ENCODE results near the gene CLPSL1. TPM values are rescaled to one million over a fixed set of nuclear protein-coding genes. Genes with fewer than 3 reads are reported as not detected.

Gene CLPSL1
- total RNA-seq, 1 experiment from 2014 or later, result not detected

DNA sequence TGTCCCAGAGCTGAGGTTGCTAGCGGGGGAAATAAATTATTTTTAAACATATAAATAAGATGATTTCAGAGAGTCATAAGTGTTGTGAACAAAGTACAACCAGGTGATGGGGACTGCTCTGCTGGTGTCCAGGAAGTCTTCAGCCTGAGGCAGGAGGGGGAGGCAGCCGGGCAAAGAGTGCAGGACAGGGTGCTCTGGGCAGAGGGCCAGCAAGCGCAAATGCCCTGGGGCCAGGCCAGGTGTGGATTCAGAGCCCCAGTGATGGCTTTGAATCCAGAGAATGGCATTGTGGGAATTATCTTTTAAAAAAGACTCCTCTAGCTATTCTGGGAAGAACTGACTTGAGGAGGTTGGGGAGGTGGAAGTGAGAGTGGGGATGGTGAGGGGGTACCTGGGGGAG, 1.6 kb downstream of the CLPSL1 start:
- DNase-seq (ENCODE audit: low read depth, low spot score), result no peak
- POLR2A ChIA-PET, result no interaction called here
- intact Hi-C loops (cut with micrococcal nuclease; ENCODE audit: unreplicated experiment), result no loop called here
- no peaks in the 10 kb centered on the region for H3K36me3 ChIP-seq (ENCODE audit: control insufficient read depth, insufficient read depth, low read length)
- H3K9me3 ChIP-seq (ENCODE audit: control insufficient read depth, insufficient read depth, low read depth, low read length), result no peaks in the 10 kb centered on the region
- H3K4me3 ChIP-seq (ENCODE audit: low read depth in 2 of 2, low read length in 2 of 2), result no peak overlapping the region
- H3K27me3 ChIP-seq (ENCODE audit: control insufficient read depth, insufficient read depth, low read length), result no peaks in the 10 kb centered on the region; the same call in 1 of the 2 replicates
- BruUV-seq (replicated peaks), result no TSS peak
- CTCF ChIA-PET, result no interaction called here
- in situ Hi-C loops (cut with HindIII; ENCODE audit: low pct_unique_long_range_greater_than_20kb, low sequenced_read_pairs), result no loop called here
- ATAC-seq, result no peak
- H3K27ac ChIP-seq (ENCODE audit: low read length), result no peak overlapping the region
- TF ChIP-seq SIN3A (IDR thresholded peaks at IDR 0.05; ENCODE audit: borderline replicate concordance, insufficient read depth, low read depth, low read length) (no peak), TCF7L2 (IDR thresholded peaks at IDR 0.05; ENCODE audit: low read depth, low read length) (no peak), POLR2AphosphoS5 (IDR thresholded peaks at IDR 0.05; ENCODE audit: low read depth, low read length) (no peak)
- TF ChIP-seq, protein P1, sequence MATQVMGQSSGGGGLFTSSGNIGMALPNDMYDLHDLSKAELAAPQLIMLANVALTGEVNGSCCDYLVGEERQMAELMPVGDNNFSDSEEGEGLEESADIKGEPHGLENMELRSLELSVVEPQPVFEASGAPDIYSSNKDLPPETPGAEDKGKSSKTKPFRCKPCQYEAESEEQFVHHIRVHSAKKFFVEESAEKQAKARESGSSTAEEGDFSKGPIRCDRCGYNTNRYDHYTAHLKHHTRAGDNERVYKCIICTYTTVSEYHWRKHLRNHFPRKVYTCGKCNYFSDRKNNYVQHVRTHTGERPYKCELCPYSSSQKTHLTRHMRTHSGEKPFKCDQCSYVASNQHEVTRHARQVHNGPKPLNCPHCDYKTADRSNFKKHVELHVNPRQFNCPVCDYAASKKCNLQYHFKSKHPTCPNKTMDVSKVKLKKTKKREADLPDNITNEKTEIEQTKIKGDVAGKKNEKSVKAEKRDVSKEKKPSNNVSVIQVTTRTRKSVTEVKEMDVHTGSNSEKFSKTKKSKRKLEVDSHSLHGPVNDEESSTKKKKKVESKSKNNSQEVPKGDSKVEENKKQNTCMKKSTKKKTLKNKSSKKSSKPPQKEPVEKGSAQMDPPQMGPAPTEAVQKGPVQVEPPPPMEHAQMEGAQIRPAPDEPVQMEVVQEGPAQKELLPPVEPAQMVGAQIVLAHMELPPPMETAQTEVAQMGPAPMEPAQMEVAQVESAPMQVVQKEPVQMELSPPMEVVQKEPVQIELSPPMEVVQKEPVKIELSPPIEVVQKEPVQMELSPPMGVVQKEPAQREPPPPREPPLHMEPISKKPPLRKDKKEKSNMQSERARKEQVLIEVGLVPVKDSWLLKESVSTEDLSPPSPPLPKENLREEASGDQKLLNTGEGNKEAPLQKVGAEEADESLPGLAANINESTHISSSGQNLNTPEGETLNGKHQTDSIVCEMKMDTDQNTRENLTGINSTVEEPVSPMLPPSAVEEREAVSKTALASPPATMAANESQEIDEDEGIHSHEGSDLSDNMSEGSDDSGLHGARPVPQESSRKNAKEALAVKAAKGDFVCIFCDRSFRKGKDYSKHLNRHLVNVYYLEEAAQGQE (IDR thresholded peaks at IDR 0.05; ENCODE audit: insufficient read depth in 1 of 2, low read depth in 2 of 2, low read length in 1 of 2), result no peak
- TF ChIP-seq, protein P2, sequence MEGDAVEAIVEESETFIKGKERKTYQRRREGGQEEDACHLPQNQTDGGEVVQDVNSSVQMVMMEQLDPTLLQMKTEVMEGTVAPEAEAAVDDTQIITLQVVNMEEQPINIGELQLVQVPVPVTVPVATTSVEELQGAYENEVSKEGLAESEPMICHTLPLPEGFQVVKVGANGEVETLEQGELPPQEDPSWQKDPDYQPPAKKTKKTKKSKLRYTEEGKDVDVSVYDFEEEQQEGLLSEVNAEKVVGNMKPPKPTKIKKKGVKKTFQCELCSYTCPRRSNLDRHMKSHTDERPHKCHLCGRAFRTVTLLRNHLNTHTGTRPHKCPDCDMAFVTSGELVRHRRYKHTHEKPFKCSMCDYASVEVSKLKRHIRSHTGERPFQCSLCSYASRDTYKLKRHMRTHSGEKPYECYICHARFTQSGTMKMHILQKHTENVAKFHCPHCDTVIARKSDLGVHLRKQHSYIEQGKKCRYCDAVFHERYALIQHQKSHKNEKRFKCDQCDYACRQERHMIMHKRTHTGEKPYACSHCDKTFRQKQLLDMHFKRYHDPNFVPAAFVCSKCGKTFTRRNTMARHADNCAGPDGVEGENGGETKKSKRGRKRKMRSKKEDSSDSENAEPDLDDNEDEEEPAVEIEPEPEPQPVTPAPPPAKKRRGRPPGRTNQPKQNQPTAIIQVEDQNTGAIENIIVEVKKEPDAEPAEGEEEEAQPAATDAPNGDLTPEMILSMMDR (IDR thresholded peaks at IDR 0.05), result no peak
- peaks cover 3% of the 10 kb centered on the region for H3K4me1 ChIP-seq (ENCODE audit: control insufficient read depth, insufficient read depth, low read length)

GRCh38 chr6:35784200-35784599, 3.4 kb downstream of the CLPSL1 start:
- in situ Hi-C loops (cut with HindIII; ENCODE audit: low pct_unique_long_range_greater_than_20kb, low sequenced_read_pairs), result no loop called here
- intact Hi-C loops (cut with micrococcal nuclease; ENCODE audit: unreplicated experiment), result no loop called here
- CTCF ChIA-PET, result no interaction called here
- Histone ChIP-seq H3K27me3 (ENCODE audit: control insufficient read depth, insufficient read depth, low read length) (peaks cover 5% of the 10 kb centered on the region), H3K9me3 (ENCODE audit: control insufficient read depth, insufficient read depth, low read depth, low read length) (no peaks in the 10 kb centered on the region), H3K4me3 (ENCODE audit: low read depth in 2 of 2, low read length in 2 of 2) (no peak overlapping the region), H3K4me1 (ENCODE audit: control insufficient read depth, insufficient read depth, low read length) (peaks cover 3% of the 10 kb centered on the region), H3K36me3 (ENCODE audit: control insufficient read depth, insufficient read depth, low read length) (no peaks in the 10 kb centered on the region), H3K27ac (ENCODE audit: low read length) (no peak overlapping the region)
- POLR2A ChIA-PET, result no interaction called here
- ATAC-seq, result no peak
- DNase-seq (ENCODE audit: low read depth, low spot score), result no peak
- TF ChIP-seq POLR2AphosphoS5 (IDR thresholded peaks at IDR 0.05; ENCODE audit: low read depth, low read length), result no peak
- no peak for TF ChIP-seq TCF7L2 (IDR thresholded peaks at IDR 0.05; ENCODE audit: low read depth, low read length)
- TF ChIP-seq, protein P2 (IDR thresholded peaks at IDR 0.05), result no peak
- TF ChIP-seq, protein P1 (IDR thresholded peaks at IDR 0.05; ENCODE audit: insufficient read depth in 1 of 2, low read depth in 2 of 2, low read length in 1 of 2), result no peak
- no peak for TF ChIP-seq SIN3A (IDR thresholded peaks at IDR 0.05; ENCODE audit: borderline replicate concordance, insufficient read depth, low read depth, low read length)
- no TSS peak for BruUV-seq (replicated peaks)
